ENCODE measurements around the gene LSS.

DNA sequence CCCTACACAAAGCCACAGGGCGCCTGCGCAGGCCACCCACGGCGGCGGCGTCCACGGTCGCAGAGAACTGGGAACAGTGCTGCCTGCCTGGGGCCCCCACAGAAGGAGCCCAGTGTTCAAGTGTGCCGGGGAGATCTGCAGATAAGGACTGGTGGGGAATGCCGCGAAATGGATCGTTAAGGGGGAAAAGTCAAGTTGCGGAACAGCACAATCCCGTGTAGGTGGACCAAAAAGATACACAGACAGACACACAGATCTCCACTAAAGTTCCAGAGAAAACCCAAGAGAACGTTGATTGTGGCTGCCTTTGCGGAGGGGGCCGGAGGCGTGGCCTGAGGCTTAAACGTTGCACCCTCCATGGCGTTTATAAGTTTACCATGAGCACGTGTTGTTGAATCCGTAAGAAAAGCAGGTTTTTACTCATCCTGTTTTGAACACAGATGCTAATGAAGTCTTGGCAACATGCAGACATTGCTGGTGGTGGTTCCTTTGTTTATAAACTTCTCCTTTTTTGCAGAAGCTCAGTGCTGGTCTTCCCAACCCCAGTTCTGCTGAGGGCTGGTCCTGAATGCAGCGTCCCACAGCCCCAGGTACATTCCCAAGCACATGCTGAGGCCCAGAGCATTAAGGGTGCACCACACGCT, 48.4 kb downstream of the LSS start:
- TF ChIP-seq, protein P1, sequence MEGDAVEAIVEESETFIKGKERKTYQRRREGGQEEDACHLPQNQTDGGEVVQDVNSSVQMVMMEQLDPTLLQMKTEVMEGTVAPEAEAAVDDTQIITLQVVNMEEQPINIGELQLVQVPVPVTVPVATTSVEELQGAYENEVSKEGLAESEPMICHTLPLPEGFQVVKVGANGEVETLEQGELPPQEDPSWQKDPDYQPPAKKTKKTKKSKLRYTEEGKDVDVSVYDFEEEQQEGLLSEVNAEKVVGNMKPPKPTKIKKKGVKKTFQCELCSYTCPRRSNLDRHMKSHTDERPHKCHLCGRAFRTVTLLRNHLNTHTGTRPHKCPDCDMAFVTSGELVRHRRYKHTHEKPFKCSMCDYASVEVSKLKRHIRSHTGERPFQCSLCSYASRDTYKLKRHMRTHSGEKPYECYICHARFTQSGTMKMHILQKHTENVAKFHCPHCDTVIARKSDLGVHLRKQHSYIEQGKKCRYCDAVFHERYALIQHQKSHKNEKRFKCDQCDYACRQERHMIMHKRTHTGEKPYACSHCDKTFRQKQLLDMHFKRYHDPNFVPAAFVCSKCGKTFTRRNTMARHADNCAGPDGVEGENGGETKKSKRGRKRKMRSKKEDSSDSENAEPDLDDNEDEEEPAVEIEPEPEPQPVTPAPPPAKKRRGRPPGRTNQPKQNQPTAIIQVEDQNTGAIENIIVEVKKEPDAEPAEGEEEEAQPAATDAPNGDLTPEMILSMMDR (conservative IDR thresholded peaks at IDR 0.05; ENCODE audit: low read depth, low read length), result no peak
- TF ChIP-seq RAD21 (IDR thresholded peaks at IDR 0.05; ENCODE audit: low read length) (no peak), POLR2A (IDR thresholded peaks at IDR 0.05; ENCODE audit: low read depth, low read length) (no peak), MXI1 (IDR thresholded peaks at IDR 0.05; ENCODE audit: borderline replicate concordance, low read depth, low read length) (no peak)
